HepG2 (cell line): Measurements from ENCODE around the gene VPS52. TPM values are rescaled to one million over a fixed set of nuclear protein-coding genes. Genes with fewer than 3 reads are reported as not detected.
A peak's percentile ranks its signal among the peaks of the same experiment; 100 is the strongest.

Source experiments
- FOXP1 ChIP-seq, 2 experiments: fragments of 450-650 bp in 1 of 2; IDR thresholded peaks; 2 replicates each; pipeline ENCODE4 v1.6.1; 2017 to 2018; ENCODE audit warnings: antibody characterized with exemption in 1 of 2
- MBNL3 ChIP-seq: fragments of 250-450 bp; sonication (Bioruptor Pico); conservative IDR thresholded peaks from 2 replicates; pipeline ENCODE4 v1.8.0; 2022; ENCODE audit warnings: mild to moderate bottlenecking, inconsistent platforms
- NCOA1 ChIP-seq: sonication (generic); formaldehyde crosslinking; IDR thresholded peaks from 2 replicates; pipeline ENCODE4 v1.9.0; 2021; ENCODE audit warnings: missing genetic modification reagents
- NFYB ChIP-seq: sonication (generic); formaldehyde crosslinking; IDR thresholded peaks from 2 replicates; pipeline ENCODE4 v1.4.0; 2020; ENCODE audit warnings: missing genetic modification reagents
- PRDM10 ChIP-seq: sonication (generic); formaldehyde crosslinking; IDR thresholded peaks from 2 replicates; pipeline ENCODE4 v1.4.0; 2020; ENCODE audit warnings: low read depth, missing genetic modification reagents
- RAD21 ChIP-seq: fragments of 450-650 bp; formaldehyde crosslinking; IDR thresholded peaks from 2 replicates; pipeline ENCODE4 v1.5.0; 2020; ENCODE audit warnings: mild to moderate bottlenecking
- RORA ChIP-seq: sonication (generic); formaldehyde crosslinking; IDR thresholded peaks from 2 replicates; pipeline ENCODE4 v1.5.0; 2020; ENCODE audit warnings: mild to moderate bottlenecking, missing genetic modification reagents, moderate library complexity
- ZBTB7B ChIP-seq: sonication (generic); formaldehyde crosslinking; IDR thresholded peaks from 2 replicates; pipeline ENCODE4 v1.4.0; 2020; ENCODE audit warnings: missing genetic modification reagents
- ZFY ChIP-seq: sonication (generic); formaldehyde crosslinking; IDR thresholded peaks from 2 replicates; pipeline ENCODE4 v1.4.0; 2020; ENCODE audit warnings: missing genetic modification reagents
- ZMYM4 ChIP-seq: sonication (generic); formaldehyde crosslinking; IDR thresholded peaks from 2 replicates; pipeline ENCODE4 v1.8.1; 2023; ENCODE audit warnings: mild to moderate bottlenecking, missing genetic modification reagents
- ZNF136 ChIP-seq: sonication (generic); formaldehyde crosslinking; IDR thresholded peaks from 2 replicates; pipeline ENCODE4 v1.8.1; 2022; ENCODE audit warnings: low read depth, mild to moderate bottlenecking, moderate library complexity, missing genetic modification reagents
- ZNF44 ChIP-seq: sonication (generic); formaldehyde crosslinking; IDR thresholded peaks from 2 replicates; pipeline ENCODE4 v1.5.1; 2020; ENCODE audit warnings: mild to moderate bottlenecking, missing genetic modification reagents
- ZNF558 ChIP-seq: sonication (generic); formaldehyde crosslinking; IDR thresholded peaks from 2 replicates; pipeline ENCODE4 v1.9.0; 2022; ENCODE audit warnings: mild to moderate bottlenecking, missing genetic modification reagents, borderline replicate concordance
- ZNF639 ChIP-seq: conservative IDR thresholded peaks from 2 replicates; pipeline ENCODE4 v1.6.1; 2018; ENCODE audit warnings: missing genetic modification reagents
- ZNF709 ChIP-seq: sonication (generic); formaldehyde crosslinking; IDR thresholded peaks from 2 replicates; pipeline ENCODE4 v1.5.0; 2020; ENCODE audit warnings: mild to moderate bottlenecking, missing genetic modification reagents
- polyA plus RNA-seq, 8 experiments: library from polyadenylated mRNA; depleted of rRNA in 3 of 8; stranded (reverse) in 7 of 8; unstranded in 1 of 8; fragments of >200 nt; fragmentation: Illumina TruSeq in 4 of 8; extraction: Trizol in 4 of 8; gene quantifications; 2 replicates each; pipeline versions ENCODE4 v1.2.1 to v1.2.3, GENCODE V29; 2011 to 2016; ENCODE audit warnings: low read depth in 4 of 8, missing spikeins in 1 of 8, mixed read lengths in 1 of 8; ENCODE audit not compliant: insufficient read depth in 1 of 8
- total RNA-seq, 5 experiments: library from RNA; depleted of rRNA; stranded (reverse); fragments of >200 nt; fragmentation: Illumina TruSeq; extraction: Trizol; gene quantifications; 2 replicates each; pipeline ENCODE4 v1.2.3, GENCODE V29; 2016; ENCODE audit warnings: low read depth in 1 of 5
- TF ChIP-seq, protein P1 (sequence below): sonication (generic); formaldehyde crosslinking; IDR thresholded peaks from 2 replicates; pipeline ENCODE4 v1.4.0; 2020; ENCODE audit warnings: mild to moderate bottlenecking, low read depth, missing genetic modification reagents
- TF ChIP-seq, protein P2 (sequence below): IDR thresholded peaks from 2 replicates; pipeline ENCODE4 v1.6.1; 2016; ENCODE audit warnings: missing compliant biosample characterization, missing genetic modification reagents, borderline replicate concordance
- TF ChIP-seq, protein P3 (sequence below): sonication (generic); formaldehyde crosslinking; IDR thresholded peaks from 2 replicates; pipeline ENCODE4 v1.4.0; 2020; ENCODE audit warnings: missing genetic modification reagents, borderline replicate concordance

The VPS52 gene
- total and polyA plus RNA-seq, 2 of the 13 experiments (the other 11 are each of a cell fraction or from before 2014, with no cell fraction given) = 48.9 to 85.5 TPM

DNA sequence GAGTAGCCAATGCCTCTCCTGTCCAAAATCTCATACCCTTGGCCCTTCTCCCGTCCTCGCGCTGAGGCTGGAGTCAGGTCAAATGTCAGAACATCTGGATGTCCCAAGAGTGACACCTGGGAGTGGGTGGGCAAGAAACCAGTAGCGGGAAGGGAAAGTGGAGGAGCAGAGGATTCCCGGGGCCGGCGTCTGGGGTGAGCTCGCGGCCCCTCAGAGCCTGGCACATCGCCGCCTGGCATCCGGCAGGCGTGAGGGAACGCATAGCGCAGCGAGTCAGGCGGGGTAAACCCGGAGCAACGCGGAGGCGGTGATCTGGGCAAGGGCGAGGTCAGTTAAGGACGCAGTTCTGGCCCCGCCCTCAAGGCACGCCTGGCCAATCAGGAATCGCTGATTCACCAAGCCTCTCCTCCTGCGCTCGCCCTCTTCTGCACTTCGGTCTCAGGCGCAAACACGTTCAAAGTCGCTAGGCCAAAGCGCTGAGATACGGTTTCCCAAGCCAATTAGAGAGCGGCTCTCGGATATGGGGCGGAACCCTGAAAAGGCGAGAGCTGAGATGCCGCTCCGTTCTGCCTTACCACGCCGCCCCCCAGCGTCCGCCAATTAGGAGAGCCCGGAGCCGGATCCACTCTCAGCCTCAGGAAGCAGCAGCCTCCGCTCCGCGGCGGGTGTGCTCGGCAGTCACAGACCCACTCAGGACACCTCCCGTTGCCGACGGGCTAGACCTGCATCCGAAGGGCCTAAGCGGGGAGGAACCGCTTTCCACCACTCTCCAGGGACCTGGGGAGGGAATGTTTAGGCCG is 22.5 kb downstream of the VPS52 start (continued):
- TF ChIP-seq, protein P1, sequence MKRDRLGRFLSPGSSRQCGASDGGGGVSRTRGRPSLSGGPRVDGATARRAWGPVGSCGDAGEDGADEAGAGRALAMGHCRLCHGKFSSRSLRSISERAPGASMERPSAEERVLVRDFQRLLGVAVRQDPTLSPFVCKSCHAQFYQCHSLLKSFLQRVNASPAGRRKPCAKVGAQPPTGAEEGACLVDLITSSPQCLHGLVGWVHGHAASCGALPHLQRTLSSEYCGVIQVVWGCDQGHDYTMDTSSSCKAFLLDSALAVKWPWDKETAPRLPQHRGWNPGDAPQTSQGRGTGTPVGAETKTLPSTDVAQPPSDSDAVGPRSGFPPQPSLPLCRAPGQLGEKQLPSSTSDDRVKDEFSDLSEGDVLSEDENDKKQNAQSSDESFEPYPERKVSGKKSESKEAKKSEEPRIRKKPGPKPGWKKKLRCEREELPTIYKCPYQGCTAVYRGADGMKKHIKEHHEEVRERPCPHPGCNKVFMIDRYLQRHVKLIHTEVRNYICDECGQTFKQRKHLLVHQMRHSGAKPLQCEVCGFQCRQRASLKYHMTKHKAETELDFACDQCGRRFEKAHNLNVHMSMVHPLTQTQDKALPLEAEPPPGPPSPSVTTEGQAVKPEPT (CRISPR knock-in tag) = peak; percentile 56; the same call in 1 of the 2 replicates
- peak; percentile 17; the same call in 1 of the 2 replicates for TF ChIP-seq RAD21 (CRISPR knock-in tag)
- TF ChIP-seq ZNF639 (CRISPR knock-in tag) = no peak
- no peak for TF ChIP-seq PRDM10 (CRISPR knock-in tag)
- TF ChIP-seq ZNF136 (CRISPR knock-in tag) = peak; percentile 62; the same call in 1 of the 2 replicates
- TF ChIP-seq ZBTB7B = peak; percentile 64; the same call in 1 of the 2 replicates
- TF ChIP-seq ZNF709 (CRISPR knock-in tag) = peak; percentile 78
- TF ChIP-seq NCOA1 = peak; percentile 28; the same call in 1 of the 2 replicates
- TF ChIP-seq, protein P2, sequence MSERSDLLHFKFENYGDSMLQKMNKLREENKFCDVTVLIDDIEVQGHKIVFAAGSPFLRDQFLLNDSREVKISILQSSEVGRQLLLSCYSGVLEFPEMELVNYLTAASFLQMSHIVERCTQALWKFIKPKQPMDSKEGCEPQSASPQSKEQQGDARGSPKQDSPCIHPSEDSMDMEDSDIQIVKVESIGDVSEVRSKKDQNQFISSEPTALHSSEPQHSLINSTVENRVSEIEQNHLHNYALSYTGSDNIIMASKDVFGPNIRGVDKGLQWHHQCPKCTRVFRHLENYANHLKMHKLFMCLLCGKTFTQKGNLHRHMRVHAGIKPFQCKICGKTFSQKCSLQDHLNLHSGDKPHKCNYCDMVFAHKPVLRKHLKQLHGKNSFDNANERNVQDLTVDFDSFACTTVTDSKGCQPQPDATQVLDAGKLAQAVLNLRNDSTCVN = 0 out of 2 replicates have a peak, but pooled peaks have one; percentile 65
- TF ChIP-seq FOXP1 (IDR thresholded peaks at IDR 0.05) = no peak
- 0 out of 2 replicates have a peak, but pooled peaks have one; percentile 3 for TF ChIP-seq FOXP1 (CRISPR knock-in tag; IDR thresholded peaks at IDR 0.05)
- no peak for TF ChIP-seq MBNL3 (CRISPR knock-in tag)
- TF ChIP-seq NFYB (CRISPR knock-in tag) = peak; percentile 93
- TF ChIP-seq RORA = no peak
- TF ChIP-seq ZNF44 (CRISPR knock-in tag) = no peak
- 0 out of 2 replicates have a peak, but pooled peaks have one; percentile 53 for TF ChIP-seq ZNF558 (CRISPR knock-in tag)
- TF ChIP-seq, protein P3, sequence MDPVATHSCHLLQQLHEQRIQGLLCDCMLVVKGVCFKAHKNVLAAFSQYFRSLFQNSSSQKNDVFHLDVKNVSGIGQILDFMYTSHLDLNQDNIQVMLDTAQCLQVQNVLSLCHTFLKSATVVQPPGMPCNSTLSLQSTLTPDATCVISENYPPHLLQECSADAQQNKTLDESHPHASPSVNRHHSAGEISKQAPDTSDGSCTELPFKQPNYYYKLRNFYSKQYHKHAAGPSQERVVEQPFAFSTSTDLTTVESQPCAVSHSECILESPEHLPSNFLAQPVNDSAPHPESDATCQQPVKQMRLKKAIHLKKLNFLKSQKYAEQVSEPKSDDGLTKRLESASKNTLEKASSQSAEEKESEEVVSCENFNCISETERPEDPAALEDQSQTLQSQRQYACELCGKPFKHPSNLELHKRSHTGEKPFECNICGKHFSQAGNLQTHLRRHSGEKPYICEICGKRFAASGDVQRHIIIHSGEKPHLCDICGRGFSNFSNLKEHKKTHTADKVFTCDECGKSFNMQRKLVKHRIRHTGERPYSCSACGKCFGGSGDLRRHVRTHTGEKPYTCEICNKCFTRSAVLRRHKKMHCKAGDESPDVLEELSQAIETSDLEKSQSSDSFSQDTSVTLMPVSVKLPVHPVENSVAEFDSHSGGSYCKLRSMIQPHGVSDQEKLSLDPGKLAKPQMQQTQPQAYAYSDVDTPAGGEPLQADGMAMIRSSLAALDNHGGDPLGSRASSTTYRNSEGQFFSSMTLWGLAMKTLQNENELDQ = 0 out of 2 replicates have a peak, but pooled peaks have one; percentile 37
- TF ChIP-seq ZMYM4 (CRISPR knock-in tag) = peak; percentile 69
- TF ChIP-seq ZFY (CRISPR knock-in tag) = peak; percentile 93
